Adipocyte (in vitro differentiated cells): ENCODE results near the gene PDLIM4.
A peak's percentile ranks its signal among the peaks of the same experiment; 100 is the strongest.

Experiments used
- DNase-seq: peaks from one replicate; pipeline ENCODE4 v3.0.0-alpha.2; 2015; ENCODE audit warnings: low read depth
- H3K27me3 ChIP-seq: replicated peaks from 2 replicates; pipeline ENCODE4 v1.7.0; 2013; ENCODE audit warnings: mild to moderate bottlenecking, low read length, moderate library complexity; ENCODE audit not compliant: control insufficient read depth, insufficient read depth
- H3K36me3 ChIP-seq: 2 replicates; pipeline ENCODE4 v1.7.0; 2013; ENCODE audit warnings: low read length, mild to moderate bottlenecking, moderate library complexity; ENCODE audit not compliant: control insufficient read depth, insufficient read depth, severe bottlenecking
- H3K4me1 ChIP-seq: 2 replicates; pipeline ENCODE4 v1.7.0; 2013; ENCODE audit warnings: mild to moderate bottlenecking, low read length, moderate library complexity; ENCODE audit not compliant: control insufficient read depth, insufficient read depth
- H3K4me3 ChIP-seq: 2 replicates; pipeline ENCODE4 v1.7.0; 2013; ENCODE audit warnings: mild to moderate bottlenecking, low read length, moderate library complexity
- H3K9ac ChIP-seq: 2 replicates; pipeline ENCODE4 v1.7.0; 2013; ENCODE audit warnings: mild to moderate bottlenecking, low read length, moderate library complexity
- H3K9me3 ChIP-seq: 2 replicates; pipeline ENCODE4 v1.7.0; 2013; ENCODE audit warnings: mild to moderate bottlenecking, low read length, moderate library complexity; ENCODE audit not compliant: control insufficient read depth

The PDLIM4 gene

DNA sequence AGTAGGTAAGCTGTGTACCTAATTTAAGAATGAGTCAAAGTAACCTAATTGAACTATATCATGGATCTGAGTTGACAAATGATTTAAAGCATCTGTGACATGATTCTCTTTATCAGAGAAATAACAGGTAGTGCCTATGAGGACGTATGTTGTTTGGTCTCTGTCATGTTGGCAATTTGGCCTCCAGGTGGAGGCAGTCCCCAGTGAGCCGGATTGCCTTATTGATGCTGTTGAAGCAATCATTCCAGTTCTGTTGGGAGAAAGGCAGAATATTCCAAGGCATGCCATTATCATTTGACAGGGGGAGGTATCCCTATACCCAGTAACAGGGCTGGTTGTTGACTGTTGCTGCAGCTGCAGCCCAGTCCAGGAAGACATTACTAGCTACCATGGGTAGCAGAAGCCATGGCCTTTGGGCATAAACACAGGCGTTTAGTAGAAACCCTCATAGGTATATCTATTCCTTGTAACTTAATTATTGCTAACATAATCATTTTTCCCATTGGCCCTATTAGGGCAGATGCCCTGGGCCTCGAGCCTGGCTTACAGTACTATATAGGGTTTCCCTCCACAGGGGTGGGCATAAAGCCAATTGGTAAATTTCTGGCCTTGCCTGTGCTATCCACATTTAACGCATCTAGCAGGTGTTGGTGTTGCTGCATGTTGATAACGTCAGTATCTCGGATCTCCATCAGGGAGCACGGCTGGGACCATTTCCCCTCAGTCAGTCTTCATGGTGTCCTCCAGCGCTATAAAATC lies 24.5 kb downstream of the PDLIM4 start:
- Histone ChIP-seq H3K9ac (no peak overlapping the region), H3K27me3 (peaks cover 2% of the 10 kb centered on the region), H3K4me3 (no peak overlapping the region), H3K9me3 (no peaks in the 10 kb centered on the region), H3K4me1 (no peaks in the 10 kb centered on the region), H3K36me3 (no peaks in the 10 kb centered on the region)
- no peak for DNase-seq

DNA sequence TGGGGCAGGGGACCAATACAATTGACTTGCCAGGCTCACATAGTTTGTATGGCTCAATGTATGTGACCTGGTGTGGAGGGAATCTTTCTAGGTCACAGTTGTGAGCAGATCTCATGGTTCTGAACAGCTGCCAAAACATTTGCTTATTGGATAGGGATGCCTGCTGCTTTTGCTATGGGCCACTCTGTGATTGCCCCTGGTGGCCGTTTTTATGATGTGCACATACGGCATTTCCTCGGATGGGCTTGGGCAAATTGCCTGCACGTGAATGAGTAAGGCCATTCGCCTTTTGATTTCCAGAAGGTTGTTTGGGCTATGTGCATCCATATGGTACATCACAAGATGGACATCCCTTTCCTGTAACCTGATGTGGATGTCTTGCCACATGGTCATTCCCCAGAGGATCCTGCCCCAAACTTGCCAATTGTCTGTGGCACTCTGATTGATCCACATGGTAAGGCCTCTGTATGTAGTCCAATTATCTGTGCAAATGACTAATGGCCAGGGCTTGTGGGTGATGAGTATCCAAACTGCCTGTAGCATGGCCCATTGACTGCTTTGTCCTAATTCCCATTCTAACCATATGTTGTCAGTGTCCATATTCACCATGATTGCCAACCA lies 26.0 kb downstream of the PDLIM4 start:
- no peak for DNase-seq

DNA sequence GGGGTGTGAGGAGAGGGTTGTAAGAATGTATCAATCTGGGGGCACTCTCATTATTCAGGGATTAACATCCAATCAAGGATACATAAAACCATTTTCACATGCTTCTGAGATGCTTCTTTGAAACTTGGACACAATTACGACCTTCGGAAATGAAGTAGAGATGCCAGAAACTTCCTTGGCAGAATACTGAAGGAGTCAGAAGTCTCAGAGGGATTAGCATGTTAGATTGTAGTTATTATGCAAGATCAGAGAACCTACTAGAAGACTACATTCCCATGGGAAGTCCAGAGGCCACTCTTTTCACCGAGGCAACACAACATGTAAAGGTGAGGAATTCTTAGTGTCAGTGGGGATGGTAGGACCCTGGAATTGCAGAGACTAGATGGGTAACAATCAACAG lies 31.6 kb downstream of the PDLIM4 start:
- DNase-seq, result no peak
- Histone ChIP-seq H3K9me3 (no peaks in the 10 kb centered on the region), H3K9ac (no peak overlapping the region)

More for the DNA sequence above, 26.0 kb downstream of the PDLIM4 start:
- H3K36me3 ChIP-seq, result no peaks in the 10 kb centered on the region
- no peak overlapping the region for H3K9ac ChIP-seq
- no peak overlapping the region for H3K4me3 ChIP-seq
- no peaks in the 10 kb centered on the region for H3K9me3 ChIP-seq
- no peaks in the 10 kb centered on the region for H3K4me1 ChIP-seq
- peaks cover 2% of the 10 kb centered on the region for H3K27me3 ChIP-seq

DNA sequence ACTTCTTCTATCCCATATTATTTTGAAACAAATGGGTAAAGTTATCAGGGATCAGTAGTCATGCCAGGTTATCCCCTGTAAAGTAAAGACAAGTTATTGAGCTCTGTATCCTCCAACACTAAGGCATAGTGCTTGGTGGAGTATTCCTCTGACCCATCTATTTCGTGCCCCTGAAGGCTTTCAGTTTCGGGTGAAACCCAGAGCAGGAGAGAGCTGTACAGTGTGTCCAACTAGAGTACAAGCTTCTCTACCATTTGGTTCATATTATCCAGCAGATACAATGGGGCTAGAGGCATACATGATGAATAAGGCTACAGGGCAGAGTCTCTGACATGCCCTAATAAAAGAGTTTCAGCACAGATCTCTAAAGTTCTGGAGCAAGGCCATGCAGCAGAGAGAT lies 33.5 kb downstream of the PDLIM4 start:
- DNase-seq, result no peak
- no peak overlapping the region for H3K4me3 ChIP-seq
- no peaks in the 10 kb centered on the region for H3K27me3 ChIP-seq
- no peaks in the 10 kb centered on the region for H3K36me3 ChIP-seq
- no peak overlapping the region for H3K9ac ChIP-seq
- H3K4me1 ChIP-seq, result peaks cover 29% of the 10 kb centered on the region
- H3K9me3 ChIP-seq, result no peaks in the 10 kb centered on the region

More for the DNA sequence above, 31.6 kb downstream of the PDLIM4 start:
- H3K27me3 ChIP-seq, result no peaks in the 10 kb centered on the region
- H3K36me3 ChIP-seq, result no peaks in the 10 kb centered on the region
- no peak overlapping the region for H3K4me3 ChIP-seq
- H3K4me1 ChIP-seq, result peaks cover 16% of the 10 kb centered on the region

GRCh38 chr5:132293066-132293991 lies 35.8 kb downstream of the PDLIM4 start:
- Histone ChIP-seq H3K9me3 (no peaks in the 10 kb centered on the region), H3K4me3 (peak overlapping the region; percentile 87), H3K27me3 (no peaks in the 10 kb centered on the region), H3K4me1 (peaks cover 34% of the 10 kb centered on the region), H3K9ac (peak overlapping the region; percentile 89), H3K36me3 (no peaks in the 10 kb centered on the region)
- DNase-seq, result peak; percentile 88

DNA sequence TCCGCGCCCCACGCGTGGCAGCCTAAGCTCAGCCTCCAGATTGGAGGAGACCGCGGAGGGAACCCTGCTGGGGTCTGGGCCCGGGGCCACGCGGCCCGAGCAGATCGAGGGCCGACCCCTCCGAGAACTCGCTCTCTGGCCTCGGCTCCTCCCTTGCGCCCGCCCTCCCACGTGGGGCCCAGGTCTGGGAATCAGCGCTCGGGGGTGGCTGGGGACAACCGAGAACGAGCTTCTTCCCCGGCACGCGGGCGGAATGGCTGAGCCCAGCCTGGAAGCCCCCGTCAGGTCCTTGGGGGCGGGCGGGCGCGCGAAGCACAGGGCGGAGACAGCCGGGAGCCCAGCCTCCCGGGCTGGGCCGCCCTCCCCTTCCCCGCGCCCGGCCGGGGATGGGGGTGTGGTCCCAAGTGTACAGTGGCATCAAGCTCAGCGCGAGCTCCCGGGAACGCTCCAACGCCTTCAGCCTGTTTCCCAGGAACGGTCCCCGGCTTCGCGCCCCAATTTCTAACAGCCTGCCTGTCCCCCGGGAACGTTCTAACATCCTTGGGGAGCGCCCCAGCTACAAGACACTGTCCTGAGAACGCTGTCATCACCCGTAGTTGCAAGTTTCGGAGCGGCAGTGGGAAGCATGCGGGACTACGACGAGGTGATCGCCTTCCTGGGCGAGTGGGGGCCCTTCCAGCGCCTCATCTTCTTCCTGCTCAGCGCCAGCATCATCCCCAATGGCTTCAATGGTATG lies 36.7 kb downstream of the PDLIM4 start, which contains the start of gene SLC22A4:
Gene SLC22A4, plus strand, starts transcription at position 403 of the 736 bp plus-strand sequence. Its CDS starts 223 bp downstream, at position 626.
- Histone ChIP-seq H3K36me3 (no peaks in the 10 kb centered on the region), H3K27me3 (no peaks in the 10 kb centered on the region), H3K9ac (peak within 1 kb of the TSS; percentile 89), H3K9me3 (no peaks in the 10 kb centered on the region), H3K4me3 (peak within 1 kb of the TSS; percentile 87), H3K4me1 (peaks cover 32% of the 10 kb centered on the region)
- peak; percentile 94 for DNase-seq

- DNase-seq, result peak; percentile 78
- H3K9ac ChIP-seq, result peak overlapping the region; percentile 89
- peak overlapping the region; percentile 87 for H3K4me3 ChIP-seq
- H3K27me3 ChIP-seq, result no peaks in the 10 kb centered on the region
- H3K4me1 ChIP-seq, result peaks cover 32% of the 10 kb centered on the region
- no peaks in the 10 kb centered on the region for H3K9me3 ChIP-seq
- H3K36me3 ChIP-seq, result no peaks in the 10 kb centered on the region
These were observed 37.4 kb downstream of the PDLIM4 start for GRCh38 chr5:132294728-132295504.

GRCh38 chr5:132295505-132296411 lies 38.3 kb downstream of the PDLIM4 start:
- DNase-seq, result no peak
- Histone ChIP-seq H3K4me1 (peaks cover 33% of the 10 kb centered on the region), H3K36me3 (no peaks in the 10 kb centered on the region), H3K27me3 (no peaks in the 10 kb centered on the region), H3K9me3 (no peaks in the 10 kb centered on the region), H3K4me3 (peak overlapping the region; percentile 87), H3K9ac (peak overlapping the region; percentile 28)

DNA sequence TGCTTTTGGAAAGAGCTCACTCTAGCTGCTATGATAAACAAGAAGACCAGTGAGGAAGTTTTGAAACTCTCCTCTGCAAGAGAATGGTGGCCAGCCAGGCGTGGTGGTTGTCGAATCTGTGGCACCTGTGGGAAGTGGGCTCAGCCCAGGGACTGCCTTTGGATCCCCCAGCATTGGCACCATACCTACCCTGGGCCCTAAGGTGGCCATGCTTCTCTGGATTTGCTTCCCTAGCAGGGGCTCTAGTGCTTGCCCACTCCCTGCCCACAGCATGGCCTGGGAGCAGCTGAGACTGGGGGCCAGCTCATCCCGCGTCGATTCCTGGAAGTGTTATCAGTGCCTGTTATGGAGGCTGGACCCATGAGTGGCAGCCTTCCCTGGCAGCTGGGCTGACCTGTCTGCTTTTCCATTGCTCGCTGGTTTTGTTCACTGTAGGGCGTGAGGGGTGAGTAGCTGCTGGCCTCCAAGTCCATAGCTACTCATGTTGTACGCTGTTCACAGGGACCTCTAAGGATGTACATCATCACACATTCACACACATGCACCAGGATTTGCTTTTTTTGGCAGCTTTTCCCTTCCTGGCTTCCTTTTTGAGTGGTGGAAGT lies 39.0 kb downstream of the PDLIM4 start:
- H3K9ac ChIP-seq, result no peak overlapping the region
- DNase-seq, result no peak
- H3K27me3 ChIP-seq, result no peaks in the 10 kb centered on the region
- H3K36me3 ChIP-seq, result no peaks in the 10 kb centered on the region
- no peaks in the 10 kb centered on the region for H3K9me3 ChIP-seq
- H3K4me1 ChIP-seq, result peaks cover 33% of the 10 kb centered on the region
- H3K4me3 ChIP-seq, result no peak overlapping the region
